GM04504 (cell line): ENCODE data around the gene AQP9.
A peak's percentile ranks its signal among the peaks of the same experiment; 100 is the strongest.
"Not testable (repeated sequence)": the region's sequence is repeated elsewhere in the genome, so short reads cannot be mapped to it uniquely, and the experiment has no call there.

Source experiments
- DNase-seq: peaks from one replicate; pipeline ENCODE4 v3.0.0-alpha.2; 2012; ENCODE audit warnings: low read depth

AQP9 gene

DNA sequence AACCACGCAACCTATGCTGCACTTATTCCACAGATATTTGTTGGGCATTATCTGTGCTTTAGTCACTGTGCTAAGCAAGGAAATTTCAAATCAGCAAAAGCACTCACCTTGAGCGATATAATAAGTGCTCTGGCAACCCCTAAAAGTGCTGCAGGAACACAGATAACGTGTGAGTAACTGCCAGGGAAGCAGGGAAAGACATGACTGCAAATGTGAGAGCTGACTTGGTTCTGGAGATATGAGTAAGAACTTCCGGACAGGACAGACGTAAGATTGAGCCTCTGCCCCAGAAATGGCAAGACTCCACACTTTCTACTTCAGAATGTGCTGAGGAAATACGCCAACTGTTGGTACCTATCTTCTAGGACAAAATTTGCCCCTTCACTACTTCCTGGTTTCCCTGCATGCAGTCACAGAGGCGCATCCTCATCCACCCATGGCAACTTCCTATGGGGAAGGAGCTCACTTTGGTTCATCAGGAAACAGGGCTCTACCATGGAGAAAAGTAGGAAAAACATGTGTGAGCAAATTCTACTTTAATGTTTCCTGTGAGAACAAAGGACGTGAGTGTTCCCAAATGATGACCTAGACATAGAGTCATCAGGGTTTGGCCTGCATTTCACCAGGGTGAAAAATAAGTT, 41.7 kb downstream of the AQP9 start:
- no peak for DNase-seq

DNA sequence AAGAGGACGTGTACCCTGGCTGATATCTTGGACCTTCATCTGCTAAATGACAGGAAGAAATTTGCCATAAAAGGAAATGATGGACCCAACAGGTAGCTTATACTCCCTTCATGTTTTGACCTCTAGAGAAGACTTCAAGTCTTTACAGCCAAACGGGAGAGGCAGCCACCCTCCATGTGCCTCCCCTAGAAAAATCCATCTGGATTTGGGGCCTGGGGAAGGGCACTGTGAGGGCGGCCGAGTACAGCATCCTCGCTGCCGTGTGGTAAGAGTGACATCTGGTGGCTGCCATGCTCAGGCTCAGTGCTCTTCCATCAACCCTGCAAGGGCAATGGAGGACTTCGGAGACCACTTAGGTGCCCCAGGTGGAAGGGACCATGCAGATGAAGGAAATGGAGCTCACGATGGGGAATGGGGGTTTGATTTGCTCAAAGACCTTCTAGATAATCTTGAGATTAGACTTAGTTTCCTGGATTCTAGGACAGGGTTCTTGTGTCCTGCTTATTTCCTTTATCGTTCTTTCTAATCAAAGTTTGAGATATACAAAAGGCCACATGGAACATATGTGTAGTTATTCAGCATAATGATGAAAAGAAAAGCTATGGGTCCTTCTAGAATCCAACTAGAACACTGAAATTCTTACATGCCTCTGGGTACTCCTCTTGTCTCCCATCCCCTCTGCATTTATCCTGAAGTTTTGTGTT, 44.4 kb downstream of the AQP9 start:
- peak; percentile 19 for DNase-seq

DNA sequence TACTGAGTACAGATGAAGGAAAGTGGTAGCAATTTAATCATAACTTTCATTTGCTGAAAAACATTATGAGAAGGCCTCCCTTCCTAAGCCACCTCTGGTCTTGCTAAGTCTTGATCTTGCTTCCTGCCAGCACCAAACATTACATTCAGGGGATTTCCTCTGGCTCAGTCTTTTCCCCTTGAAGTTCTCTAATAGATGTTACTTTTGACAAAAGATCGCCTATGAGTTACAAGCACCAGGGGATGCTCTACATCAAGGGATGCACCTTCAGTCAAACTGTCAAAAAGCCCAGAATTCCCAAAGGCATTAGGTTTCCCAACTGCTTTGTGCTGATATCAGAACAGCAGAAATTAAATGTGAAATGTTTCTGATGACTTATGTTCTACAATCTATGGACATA, 47.3 kb downstream of the AQP9 start:
- no peak for DNase-seq

DNA sequence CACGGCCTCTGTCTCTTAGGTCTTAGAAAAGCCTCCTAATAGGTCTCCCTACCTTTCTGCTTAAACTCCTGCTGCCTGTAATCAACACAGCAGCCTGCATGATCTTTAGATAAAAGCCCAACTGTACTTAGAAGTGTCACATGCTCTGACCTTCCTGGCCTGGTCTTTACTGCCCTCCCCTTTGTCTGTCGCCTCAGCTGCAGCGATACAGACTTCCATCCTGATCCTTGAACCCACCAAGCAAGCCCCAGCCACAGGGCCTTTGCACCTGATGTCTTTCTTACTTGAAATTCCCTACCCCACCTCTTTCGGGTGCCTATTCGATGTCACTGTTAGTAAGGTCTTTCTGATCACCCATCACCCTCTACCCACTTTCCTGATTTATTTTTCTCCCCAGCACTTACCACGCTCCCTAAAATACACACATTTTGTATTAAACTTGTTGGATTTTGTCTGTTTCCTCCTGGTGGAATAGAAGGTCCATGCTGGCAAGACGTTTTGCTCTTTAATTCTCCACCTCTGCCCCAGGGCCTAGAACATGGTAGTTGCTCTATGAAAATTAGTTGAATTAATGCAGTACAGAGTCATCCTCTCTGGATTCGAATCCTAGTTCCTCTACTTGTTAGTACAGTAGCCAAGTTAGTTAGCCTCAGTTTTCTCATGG, 51.1 kb downstream of the AQP9 start:
- DNase-seq: no peak

GRCh38 chr15:58190419-58190818, 52.2 kb downstream of the AQP9 start:
- DNase-seq: no peak

GRCh38 chr15:58193636-58194035, 55.5 kb downstream of the AQP9 start:
- not testable (repeated sequence) for DNase-seq

GRCh38 chr15:58200739-58201138, 62.6 kb downstream of the AQP9 start:
- DNase-seq: no peak

DNA sequence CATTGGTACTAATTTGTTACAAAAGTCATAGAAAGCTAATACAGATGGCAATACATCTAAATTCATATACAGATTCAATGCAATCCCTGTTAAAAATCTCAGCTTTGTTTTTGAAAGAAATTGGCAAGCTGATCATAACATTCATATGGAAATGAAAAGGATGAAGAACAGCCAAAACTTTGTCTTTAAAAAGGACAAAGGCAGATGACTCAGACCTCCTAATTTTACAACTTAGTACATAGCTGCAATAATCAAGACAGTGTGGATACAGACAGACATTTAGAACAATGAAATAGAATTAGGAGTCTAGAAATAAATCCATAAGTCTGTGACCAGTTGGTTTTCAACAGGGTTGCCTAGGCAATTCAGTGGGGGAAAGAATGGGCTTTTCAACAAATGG, 63.3 kb downstream of the AQP9 start:
- no peak for DNase-seq

- peak; percentile 97 for DNase-seq
Measured at GRCh38 chr15:58203537-58203936, 65.4 kb downstream of the AQP9 start.

DNA sequence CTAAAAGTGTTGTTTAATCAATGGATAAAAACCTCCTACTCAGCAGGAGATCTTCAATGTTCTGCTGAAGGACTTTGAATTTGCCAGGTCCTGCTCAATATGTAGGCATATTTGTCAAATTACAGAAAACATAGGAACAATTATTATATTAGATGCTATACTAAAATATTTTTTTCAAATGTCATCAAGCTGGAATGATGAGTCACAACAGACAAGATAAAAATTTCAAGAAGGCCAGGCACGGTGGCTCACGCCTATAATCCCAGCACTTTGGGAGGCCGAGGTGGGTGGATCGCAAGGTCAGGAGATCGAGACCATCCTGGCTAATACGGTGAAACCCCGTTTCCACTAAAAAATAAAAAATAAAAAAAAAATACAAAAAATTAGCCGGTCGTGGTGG, 68.0 kb downstream of the AQP9 start:
- no peak for DNase-seq

DNA sequence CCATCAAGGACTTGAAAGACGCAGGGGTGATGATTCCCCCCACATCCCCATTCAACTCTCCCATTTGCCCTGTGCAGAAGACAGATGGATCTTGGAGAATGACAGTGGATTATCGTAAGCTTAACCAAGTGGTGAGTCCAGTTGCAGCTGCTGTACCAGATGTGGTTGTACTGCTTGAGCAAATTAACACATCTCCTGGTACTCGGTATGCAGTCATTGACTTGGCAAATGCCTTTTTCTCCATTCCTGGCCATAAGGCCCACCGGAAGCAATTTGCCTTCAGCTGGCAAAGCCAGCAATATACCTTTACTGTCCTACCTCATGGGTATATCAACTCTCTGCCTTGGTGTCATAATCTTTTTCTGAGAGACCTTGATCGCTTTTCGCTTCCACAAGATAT, 70.0 kb downstream of the AQP9 start:
- not testable (repeated sequence) for DNase-seq

DNA sequence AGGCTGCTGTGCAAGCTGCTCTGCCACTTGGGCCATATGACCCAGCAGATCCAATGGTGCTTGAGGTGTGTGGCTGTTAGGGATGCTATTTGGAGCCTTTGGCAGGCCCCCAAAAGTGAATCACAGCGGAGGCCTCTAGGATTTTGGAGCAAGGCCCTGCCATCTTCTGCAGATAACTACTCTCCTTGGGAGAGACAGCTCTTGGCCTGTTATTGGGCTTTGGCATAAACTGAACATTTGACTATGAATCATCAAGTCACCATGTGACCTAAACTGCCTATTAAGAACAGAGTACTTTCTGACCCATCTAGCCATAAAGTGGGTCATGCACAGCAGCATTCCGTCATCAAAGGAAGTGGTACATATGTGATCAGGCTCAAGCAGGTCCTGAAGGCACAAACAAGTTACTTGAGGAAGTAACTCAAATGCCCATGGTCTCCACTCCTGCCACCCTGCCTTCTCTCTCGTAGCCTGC, 70.9 kb downstream of the AQP9 start:
- DNase-seq: peak; percentile 84

DNA sequence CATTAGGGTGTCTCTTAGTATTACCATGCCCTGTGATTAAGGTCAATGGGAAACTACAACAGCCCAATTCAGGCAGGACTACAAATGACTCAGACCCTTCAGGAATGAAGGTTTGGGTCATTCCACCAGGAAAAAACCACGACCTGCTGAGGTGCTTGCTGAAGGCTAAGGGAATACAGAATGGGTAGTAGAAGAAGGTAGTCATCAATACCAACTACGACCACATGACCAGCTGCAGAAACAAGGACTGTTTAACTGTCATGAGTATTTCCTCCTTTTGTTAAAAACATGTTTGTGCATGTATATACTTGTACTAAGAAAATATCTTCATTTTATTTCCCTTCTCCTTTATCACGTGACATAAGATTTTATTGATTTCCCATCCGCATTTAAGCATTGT, 71.8 kb downstream of the AQP9 start:
- not testable (repeated sequence) for DNase-seq

DNA sequence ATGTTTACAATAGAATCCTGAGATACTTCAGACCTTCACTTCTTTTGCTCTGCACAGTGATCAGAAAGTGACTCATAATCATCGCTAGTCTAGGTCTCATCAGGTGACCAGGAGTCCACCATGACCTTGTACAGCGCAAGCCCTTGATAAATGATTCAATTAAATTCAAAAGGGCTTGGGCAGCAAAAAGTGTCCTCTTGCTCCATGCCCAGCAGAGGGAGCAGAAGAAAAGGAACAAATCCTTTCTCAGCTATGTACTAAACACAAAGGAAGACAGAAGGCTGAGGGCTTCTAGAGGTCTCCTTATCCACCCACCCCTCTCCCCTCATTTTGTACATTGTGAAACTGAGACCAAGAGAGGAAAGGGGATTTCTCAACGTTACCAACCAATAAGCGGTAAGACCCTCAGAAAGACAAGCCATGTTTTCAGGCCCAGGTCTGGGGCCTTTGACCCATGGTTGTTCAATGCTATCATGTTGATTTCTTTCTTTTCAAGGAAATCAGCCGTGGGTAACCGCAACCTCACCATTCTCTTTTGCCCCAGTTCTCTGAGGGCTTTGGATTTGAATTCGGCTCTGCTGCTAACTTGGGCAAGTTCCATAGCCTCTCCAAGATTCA, 74.8 kb downstream of the AQP9 start:
- DNase-seq: no peak

DNA sequence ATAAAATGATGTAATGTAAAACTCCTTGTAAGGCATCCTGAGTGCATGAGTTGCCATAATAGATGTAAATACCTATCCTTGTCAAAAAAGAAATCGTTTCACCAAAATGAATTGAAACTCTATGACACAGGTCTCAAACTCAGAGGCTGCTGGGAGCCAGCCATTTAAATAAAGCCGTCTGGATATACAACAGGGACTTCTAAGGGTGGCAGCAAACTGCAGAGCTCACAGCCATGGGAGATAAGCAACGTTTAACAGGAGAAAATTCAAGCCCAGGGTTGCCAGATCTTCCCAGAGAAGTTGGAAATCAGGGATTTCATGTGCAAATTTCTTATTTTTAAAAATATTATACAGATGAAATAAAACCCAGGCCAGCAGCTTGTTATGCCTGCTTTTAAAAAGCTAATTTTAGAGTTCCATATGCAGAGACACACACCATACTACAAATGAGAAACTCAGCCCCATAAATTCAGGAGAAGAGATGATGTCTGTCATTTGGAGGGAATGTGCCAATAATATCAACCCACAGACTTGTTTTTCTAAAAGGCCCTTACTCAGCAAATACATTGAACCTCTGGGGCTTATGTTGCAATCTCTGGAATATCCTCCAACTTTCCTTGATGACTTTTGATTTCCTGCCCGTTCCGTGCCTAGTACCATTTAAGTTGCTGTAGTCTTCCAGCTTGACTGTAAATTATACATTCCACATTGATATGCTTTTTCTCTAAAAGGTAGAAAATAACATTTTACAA, 75.6 kb downstream of the AQP9 start:
- no peak for DNase-seq

DNA sequence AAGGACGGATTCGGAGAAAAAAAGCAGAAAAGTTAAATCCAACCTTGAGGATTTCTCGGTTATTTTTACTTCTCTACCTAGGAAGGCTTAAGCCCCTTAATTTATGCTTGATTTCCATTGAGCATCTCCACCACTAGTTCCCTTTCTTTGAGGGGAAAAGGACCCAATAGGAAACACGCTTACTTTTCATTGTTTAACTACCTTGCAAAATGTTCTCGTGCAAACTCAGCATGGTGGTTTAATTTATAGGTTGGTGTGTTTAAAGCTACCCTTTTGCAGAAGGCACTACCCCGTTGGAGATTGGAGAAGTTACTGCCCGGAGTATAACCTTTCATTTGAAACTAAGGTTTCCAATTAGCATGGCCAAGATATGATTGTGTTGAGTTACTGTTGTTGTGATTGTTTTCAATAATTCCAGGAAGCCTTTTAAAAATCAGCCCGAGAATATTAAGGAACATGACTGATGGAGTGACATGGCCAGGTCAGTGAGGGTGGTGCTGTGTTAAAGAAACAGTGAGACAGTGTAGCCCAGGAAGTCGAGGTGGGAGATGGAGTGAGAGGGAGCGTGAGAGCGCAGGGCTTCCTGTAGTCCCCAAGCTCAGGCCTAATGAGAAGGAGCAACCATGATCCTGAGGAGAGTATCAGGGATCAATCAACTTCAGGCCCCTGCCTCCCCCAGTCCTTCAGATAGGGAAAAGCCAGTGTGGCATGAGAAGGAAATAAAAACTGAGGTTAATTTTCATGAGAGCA, 76.6 kb downstream of the AQP9 start:
- no peak for DNase-seq

- no peak for DNase-seq
Measured at GRCh38 chr15:58217460-58217859, 79.3 kb downstream of the AQP9 start.

- DNase-seq: no peak
Measured at GRCh38 chr15:58221591-58222241, 83.5 kb downstream of the AQP9 start.

GRCh38 chr15:58222679-58223078, 84.5 kb downstream of the AQP9 start:
- DNase-seq: no peak

GRCh38 chr15:58223432-58223831, 85.3 kb downstream of the AQP9 start:
- DNase-seq: no peak

GRCh38 chr15:58224068-58224467, 85.9 kb downstream of the AQP9 start:
- DNase-seq: no peak
